ENCODE data around the gene TSSC4.

- TF ChIP-seq CTCF (IDR thresholded peaks at IDR 0.05) (peak in 1 of 4 experiments; percentile 24), POLR2A (IDR thresholded peaks at IDR 0.05) (no peak), POLR2AphosphoS5 (IDR thresholded peaks at IDR 0.05) (no peak), EP300 (IDR thresholded peaks at IDR 0.05) (no peak)
Observed at GRCh38 chr11:2388431-2389376, 11.8 kb upstream of the TSSC4 start.

Measured in gastroesophageal sphincter (tissue), 3 donors.